ENCODE measurements around the gene TP53BP2.

DNA sequence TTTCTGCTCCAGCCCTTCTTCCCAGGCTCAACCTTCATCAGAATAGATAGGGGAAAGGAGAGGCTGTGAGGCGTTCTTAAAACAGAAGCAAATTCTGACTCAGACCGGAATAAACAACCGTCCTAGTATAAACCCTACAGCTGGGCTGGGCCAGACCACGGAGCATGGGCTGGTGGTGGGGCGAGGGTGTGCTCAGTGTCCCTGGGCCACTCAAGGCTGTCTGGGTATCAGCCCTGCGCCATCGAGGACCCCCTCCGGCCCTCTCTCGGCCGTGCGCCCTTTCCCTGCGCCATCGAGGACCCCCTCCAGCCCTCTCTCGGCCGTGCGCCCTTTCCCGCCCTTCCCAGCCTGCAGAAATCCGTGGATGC lies 97.4 kb downstream of the TP53BP2 start:
- TF ChIP-seq EZH2 (IDR thresholded peaks at IDR 0.05; ENCODE audit: borderline replicate concordance, insufficient read depth, low read length, poor library complexity, severe bottlenecking): no peak
- TF ChIP-seq RAD21 (conservative IDR thresholded peaks at IDR 0.05): no peak
- TF ChIP-seq, protein P1, sequence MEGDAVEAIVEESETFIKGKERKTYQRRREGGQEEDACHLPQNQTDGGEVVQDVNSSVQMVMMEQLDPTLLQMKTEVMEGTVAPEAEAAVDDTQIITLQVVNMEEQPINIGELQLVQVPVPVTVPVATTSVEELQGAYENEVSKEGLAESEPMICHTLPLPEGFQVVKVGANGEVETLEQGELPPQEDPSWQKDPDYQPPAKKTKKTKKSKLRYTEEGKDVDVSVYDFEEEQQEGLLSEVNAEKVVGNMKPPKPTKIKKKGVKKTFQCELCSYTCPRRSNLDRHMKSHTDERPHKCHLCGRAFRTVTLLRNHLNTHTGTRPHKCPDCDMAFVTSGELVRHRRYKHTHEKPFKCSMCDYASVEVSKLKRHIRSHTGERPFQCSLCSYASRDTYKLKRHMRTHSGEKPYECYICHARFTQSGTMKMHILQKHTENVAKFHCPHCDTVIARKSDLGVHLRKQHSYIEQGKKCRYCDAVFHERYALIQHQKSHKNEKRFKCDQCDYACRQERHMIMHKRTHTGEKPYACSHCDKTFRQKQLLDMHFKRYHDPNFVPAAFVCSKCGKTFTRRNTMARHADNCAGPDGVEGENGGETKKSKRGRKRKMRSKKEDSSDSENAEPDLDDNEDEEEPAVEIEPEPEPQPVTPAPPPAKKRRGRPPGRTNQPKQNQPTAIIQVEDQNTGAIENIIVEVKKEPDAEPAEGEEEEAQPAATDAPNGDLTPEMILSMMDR (IDR thresholded peaks at IDR 0.05; ENCODE audit: poor library complexity, severe bottlenecking): no peak
- no peak for TF ChIP-seq TAF1 (IDR thresholded peaks at IDR 0.05; ENCODE audit: low read depth)
- TF ChIP-seq, protein P2, sequence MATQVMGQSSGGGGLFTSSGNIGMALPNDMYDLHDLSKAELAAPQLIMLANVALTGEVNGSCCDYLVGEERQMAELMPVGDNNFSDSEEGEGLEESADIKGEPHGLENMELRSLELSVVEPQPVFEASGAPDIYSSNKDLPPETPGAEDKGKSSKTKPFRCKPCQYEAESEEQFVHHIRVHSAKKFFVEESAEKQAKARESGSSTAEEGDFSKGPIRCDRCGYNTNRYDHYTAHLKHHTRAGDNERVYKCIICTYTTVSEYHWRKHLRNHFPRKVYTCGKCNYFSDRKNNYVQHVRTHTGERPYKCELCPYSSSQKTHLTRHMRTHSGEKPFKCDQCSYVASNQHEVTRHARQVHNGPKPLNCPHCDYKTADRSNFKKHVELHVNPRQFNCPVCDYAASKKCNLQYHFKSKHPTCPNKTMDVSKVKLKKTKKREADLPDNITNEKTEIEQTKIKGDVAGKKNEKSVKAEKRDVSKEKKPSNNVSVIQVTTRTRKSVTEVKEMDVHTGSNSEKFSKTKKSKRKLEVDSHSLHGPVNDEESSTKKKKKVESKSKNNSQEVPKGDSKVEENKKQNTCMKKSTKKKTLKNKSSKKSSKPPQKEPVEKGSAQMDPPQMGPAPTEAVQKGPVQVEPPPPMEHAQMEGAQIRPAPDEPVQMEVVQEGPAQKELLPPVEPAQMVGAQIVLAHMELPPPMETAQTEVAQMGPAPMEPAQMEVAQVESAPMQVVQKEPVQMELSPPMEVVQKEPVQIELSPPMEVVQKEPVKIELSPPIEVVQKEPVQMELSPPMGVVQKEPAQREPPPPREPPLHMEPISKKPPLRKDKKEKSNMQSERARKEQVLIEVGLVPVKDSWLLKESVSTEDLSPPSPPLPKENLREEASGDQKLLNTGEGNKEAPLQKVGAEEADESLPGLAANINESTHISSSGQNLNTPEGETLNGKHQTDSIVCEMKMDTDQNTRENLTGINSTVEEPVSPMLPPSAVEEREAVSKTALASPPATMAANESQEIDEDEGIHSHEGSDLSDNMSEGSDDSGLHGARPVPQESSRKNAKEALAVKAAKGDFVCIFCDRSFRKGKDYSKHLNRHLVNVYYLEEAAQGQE (IDR thresholded peaks at IDR 0.05; ENCODE audit: borderline replicate concordance): no peak
- TF ChIP-seq POLR2AphosphoS5 (IDR thresholded peaks at IDR 0.05): no peak
- TF ChIP-seq SMC3 (conservative IDR thresholded peaks at IDR 0.05; ENCODE audit: poor library complexity): no peak
- TF ChIP-seq EP300 (conservative IDR thresholded peaks at IDR 0.05; ENCODE audit: poor library complexity, severe bottlenecking): no peak

Data from neural cell (in vitro differentiated cells).